Astrocyte (in vitro differentiated cells and primary cell): Measurements from ENCODE around the gene ANKAR.

Experiments used
- EZH2 ChIP-seq: IDR thresholded peaks from 2 replicates; pipeline ENCODE4 v1.6.1; 2012; ENCODE audit warnings: mild to moderate bottlenecking, low read length, inconsistent platforms; ENCODE audit not compliant: insufficient read depth
- TF ChIP-seq, protein P1 (sequence below): IDR thresholded peaks from 2 replicates; pipeline ENCODE4 v1.5.1; 2011; ENCODE audit warnings: low read depth, mild to moderate bottlenecking, inconsistent platforms, low read length, moderate library complexity; ENCODE audit not compliant: insufficient read depth

DNA sequence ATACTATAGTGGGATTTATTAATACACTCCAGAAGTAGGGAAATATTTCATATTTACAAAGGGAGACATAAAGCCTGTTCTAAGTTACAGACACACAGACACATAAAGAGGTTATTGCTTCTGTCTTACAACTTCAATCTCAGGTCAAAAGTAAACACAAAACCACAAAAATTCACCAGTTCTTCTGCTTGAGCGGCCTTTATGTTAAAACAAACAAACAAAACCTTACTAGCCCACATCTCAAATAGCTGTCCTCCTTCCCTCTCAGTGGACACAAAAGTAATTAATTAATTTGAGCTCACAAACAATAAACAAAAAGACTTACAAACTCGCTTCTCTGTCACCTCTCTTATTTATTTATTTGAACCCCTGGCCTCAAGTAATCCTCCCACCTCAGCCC, 14.7 kb upstream of the ANKAR start:
- TF ChIP-seq, protein P1, sequence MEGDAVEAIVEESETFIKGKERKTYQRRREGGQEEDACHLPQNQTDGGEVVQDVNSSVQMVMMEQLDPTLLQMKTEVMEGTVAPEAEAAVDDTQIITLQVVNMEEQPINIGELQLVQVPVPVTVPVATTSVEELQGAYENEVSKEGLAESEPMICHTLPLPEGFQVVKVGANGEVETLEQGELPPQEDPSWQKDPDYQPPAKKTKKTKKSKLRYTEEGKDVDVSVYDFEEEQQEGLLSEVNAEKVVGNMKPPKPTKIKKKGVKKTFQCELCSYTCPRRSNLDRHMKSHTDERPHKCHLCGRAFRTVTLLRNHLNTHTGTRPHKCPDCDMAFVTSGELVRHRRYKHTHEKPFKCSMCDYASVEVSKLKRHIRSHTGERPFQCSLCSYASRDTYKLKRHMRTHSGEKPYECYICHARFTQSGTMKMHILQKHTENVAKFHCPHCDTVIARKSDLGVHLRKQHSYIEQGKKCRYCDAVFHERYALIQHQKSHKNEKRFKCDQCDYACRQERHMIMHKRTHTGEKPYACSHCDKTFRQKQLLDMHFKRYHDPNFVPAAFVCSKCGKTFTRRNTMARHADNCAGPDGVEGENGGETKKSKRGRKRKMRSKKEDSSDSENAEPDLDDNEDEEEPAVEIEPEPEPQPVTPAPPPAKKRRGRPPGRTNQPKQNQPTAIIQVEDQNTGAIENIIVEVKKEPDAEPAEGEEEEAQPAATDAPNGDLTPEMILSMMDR: no peak
- no peak for TF ChIP-seq EZH2
